HG03103 (cell line): ENCODE data around the gene CTSA.

ENCODE experiments used
- ATAC-seq: cut with Tn5 transposase; IDR thresholded peaks from one replicate; pipeline ENCODE4 v1.9.1; 2021; ENCODE audit warnings: low read depth; ENCODE audit not compliant: unreplicated experiment

Gene CTSA

DNA sequence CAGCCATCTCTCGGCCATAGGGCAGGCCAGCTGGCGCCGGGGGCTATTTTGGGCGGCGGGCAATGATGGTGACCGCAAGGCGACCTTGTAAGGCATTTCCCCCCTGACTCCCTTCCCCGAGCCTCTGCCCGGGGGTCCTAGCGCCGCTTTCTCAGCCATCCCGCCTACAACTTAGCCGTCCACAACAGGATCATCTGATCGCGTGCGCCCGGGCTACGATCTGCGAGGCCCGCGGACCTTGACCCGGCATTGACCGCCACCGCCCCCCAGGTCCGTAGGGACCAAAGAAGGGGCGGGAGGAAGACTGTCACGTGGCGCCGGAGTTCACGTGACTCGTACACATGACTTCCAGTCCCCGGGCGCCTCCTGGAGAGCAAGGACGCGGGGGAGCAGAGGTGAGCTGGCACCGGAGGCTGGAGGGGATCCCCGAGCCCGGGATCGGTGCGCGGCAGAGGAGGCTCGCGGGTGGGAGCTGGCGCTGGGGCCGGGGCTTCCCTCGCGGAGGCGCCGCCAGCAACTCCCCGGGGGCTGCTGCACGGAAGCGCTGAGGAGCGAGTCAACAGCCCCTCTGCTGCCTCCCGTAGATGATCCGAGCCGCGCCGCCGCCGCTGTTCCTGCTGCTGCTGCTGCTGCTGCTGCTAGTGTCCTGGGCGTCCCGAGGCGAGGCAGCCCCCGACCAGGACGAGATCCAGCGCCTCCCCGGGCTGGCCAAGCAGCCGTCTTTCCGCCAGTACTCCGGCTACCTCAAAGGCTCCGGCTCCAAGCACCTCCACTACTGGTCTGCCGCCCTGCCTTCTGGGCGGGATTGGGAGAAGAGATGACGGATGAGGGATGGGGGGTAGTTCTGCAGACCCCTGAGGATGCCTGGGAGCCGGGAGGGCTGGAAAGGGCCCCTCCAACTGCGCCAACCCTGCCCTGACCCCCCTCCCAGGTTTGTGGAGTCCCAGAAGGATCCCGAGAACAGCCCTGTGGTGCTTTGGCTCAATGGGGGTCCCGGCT lies at the start of gene CTSA, which contains the start of gene NEURL2:
TSS of gene CTSA (plus strand) at position 351 of the 999 bp plus-strand sequence. CDS start at position 585, 234 bp downstream.
TSS of gene NEURL2 (minus strand) at position 224 of the 999 bp plus-strand sequence. CDS start at position 7, 217 bp downstream.
- peak; percentile 72 for ATAC-seq

- no peak for ATAC-seq
Measured at GRCh38 chr20:45841407-45842129, 49.6 kb upstream of the CTSA start.

GRCh38 chr20:45842169-45842812 lies 48.8 kb upstream of the CTSA start:
- peak; percentile 92 for ATAC-seq

- ATAC-seq: no peak
Measured at GRCh38 chr20:45843506-45843905, 47.6 kb upstream of the CTSA start.

GRCh38 chr20:45845452-45845851 lies 45.7 kb upstream of the CTSA start:
- no peak for ATAC-seq

- no peak for ATAC-seq
Measured at GRCh38 chr20:45848421-45848820, 42.7 kb upstream of the CTSA start.

- ATAC-seq: no peak
Measured at GRCh38 chr20:45848969-45849582, 42.1 kb upstream of the CTSA start.

DNA sequence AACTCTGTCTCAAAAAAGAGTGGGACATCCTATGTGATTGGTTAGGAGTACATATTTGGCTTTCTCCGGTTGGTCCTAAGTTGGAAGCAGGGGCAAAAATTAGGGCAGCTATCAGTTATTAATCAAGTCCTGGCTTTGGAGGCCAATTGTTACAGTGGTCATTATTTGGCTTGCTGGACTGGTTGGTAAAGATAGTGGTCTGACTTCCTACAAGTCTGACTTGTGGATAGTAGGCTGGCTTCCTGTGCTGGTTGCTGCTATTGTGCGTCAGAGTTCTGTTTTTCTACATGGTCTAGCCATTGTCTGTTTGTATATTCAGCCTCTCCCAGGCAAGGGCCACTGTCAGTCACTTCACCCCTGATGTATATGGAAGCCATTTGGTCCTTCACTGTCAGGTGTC lies 40.9 kb upstream of the CTSA start:
- ATAC-seq: no peak

- ATAC-seq: no peak
Measured at GRCh38 chr20:45850926-45851325, 40.2 kb upstream of the CTSA start.

DNA sequence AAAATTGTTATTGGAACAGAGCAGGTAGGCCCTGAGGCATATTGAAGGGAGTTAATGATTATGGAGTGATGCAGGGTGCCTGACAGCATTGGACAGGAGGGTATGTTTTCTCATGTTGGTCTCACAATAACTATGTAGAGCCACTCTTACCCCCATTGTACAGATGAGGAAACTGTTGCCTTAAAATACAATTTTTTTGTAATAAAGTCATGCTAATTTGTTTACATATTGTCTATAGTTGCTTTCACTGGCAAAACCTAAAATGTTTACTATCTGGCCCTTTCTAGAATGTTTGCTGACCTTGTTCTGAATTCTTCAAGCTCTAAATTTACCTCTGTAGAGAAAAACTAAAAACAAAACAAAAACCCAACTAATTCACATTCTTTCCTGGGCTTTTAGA lies 39.6 kb upstream of the CTSA start:
- ATAC-seq: no peak

GRCh38 chr20:45852326-45852725 lies 38.8 kb upstream of the CTSA start:
- ATAC-seq: no peak

- ATAC-seq: no peak
Measured at GRCh38 chr20:45853484-45853883, 37.7 kb upstream of the CTSA start.

DNA sequence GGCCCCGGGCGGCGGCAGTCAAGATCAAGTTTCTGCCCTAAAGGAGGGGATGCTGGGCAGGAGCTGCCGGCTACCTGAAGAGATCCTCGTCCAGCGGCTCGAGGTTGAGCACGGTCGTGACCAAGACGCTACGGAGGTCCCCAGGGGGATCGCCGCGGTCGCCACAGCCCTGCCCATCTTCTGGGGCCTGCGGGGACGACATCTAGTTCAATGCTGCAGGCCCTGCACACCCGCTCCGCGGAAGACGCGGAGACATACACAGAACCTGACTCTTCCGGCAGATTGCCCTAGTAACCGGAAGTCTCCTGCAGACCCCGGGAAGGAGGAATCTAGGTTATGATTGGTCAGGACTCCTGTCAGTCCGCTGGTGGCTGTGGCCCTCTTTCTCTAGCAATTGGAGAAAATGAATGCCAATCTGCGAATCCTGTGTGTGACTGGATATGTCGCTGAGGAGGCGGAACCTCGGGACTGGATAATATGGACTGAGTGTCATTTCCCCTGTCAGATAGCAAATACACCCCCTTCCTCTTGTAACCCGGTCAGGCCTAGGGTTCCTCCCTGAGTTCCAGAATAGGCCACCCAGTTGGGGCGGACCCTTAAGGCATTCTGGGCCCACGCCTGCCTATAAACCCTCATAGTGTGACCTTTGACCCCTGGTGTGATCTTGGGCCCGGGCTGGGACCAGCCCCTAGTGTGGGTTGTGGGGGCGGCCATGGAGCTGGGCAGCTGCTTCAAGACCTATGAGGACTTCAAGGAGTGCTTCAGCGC lies 33.8 kb upstream of the CTSA start, which contains the start of the genes ACOT8 and ZSWIM3:
TSS of gene ACOT8 (minus strand) at position 279 of the 768 bp plus-strand sequence. CDS start at position 202, 77 bp downstream.
TSS of gene ZSWIM3 (plus strand) at position 501 of the 768 bp plus-strand sequence. CDS start at position 713, 212 bp downstream.
- peak; percentile 94 for ATAC-seq

DNA sequence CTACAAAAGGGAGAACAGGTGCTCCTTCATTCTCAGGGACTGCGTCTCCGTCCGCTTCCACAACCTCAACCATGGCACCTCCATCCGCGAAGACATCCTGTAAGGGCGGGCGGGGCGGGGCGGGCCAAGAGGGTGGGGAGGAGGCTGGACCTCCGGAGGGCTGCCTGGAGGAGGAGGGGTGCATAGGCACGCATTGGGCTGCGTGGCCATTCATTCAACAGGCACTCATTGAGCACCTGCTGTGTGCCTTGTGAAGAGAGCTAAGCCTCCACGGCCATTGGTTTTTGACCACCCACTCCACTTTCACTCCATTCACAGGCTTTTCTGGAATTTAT lies 33.3 kb upstream of the CTSA start:
- peak; percentile 26 for ATAC-seq

- no peak for ATAC-seq
Measured at GRCh38 chr20:45859916-45860315, 31.2 kb upstream of the CTSA start.

DNA sequence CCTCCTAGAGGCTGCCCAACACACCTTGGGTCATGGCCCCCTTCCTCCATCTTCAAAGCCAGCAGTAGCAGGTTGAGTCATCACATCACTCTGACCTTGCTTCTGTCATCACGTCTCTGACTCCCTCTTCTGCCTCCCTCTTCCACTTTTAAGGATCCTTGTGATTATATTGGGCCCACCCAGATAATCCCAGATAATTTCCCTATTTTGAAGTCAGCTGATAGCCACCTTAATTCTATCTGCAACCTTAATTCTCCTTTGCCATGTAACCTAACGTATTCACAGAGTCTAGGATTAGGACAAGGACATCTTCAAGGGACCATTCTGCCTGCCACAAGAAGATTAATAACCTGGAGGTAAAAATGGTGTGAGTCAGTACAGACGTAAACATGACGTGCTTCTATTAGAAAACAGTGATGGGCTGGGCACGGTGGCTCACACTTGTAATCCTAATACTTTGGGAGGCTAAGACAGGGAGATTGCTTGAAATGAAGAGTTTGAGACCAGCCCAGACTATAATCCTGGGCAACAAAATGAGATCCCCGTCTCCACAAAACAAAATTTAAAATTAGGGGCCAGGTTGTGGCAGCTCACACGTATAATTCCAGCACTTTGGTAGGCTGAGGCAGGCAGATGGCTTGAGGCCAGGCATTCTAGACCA lies 30.4 kb upstream of the CTSA start:
- ATAC-seq: no peak

GRCh38 chr20:45861221-45862075 lies 29.7 kb upstream of the CTSA start:
- ATAC-seq: no peak
